GM19324 (cell line): Measurements from ENCODE around the gene SREBF1.

Experiments
- ATAC-seq: cut with Tn5 transposase; IDR thresholded peaks from one replicate; pipeline ENCODE4 v1.9.1; 2021; ENCODE audit warnings: mild to moderate bottlenecking, moderate library complexity; ENCODE audit not compliant: unreplicated experiment, low FRiP score

Gene SREBF1

GRCh38 chr17:17842111-17842876, 5.5 kb upstream of the SREBF1 start:
- no peak for ATAC-seq

GRCh38 chr17:17841601-17842025, 4.8 kb upstream of the SREBF1 start:
- no peak for ATAC-seq

GRCh38 chr17:17840751-17841591, 4.2 kb upstream of the SREBF1 start:
- no peak for ATAC-seq

- ATAC-seq: peak; percentile 68
Measured at GRCh38 chr17:17839791-17840707, 3.3 kb upstream of the SREBF1 start.

GRCh38 chr17:17837966-17838962, 1.5 kb upstream of the SREBF1 start:
- no peak for ATAC-seq

GRCh38 chr17:17837380-17837821, 615 bp upstream of the SREBF1 start:
- no peak for ATAC-seq

GRCh38 chr17:17836250-17836817, 452 bp downstream of the SREBF1 start:
- ATAC-seq: peak; percentile 75

- ATAC-seq: no peak
Measured at GRCh38 chr17:17835415-17836249, 1.2 kb downstream of the SREBF1 start.

- ATAC-seq: no peak
Measured at GRCh38 chr17:17834974-17835373, 1.8 kb downstream of the SREBF1 start.

- ATAC-seq: no peak
Measured at GRCh38 chr17:17833658-17834357, 3.0 kb downstream of the SREBF1 start.

- no peak for ATAC-seq
Measured at GRCh38 chr17:17832032-17832363, 4.8 kb downstream of the SREBF1 start.

- no peak for ATAC-seq
Measured at GRCh38 chr17:17831208-17832031, 5.4 kb downstream of the SREBF1 start.

GRCh38 chr17:17830740-17831207, 6.0 kb downstream of the SREBF1 start:
- no peak for ATAC-seq

GRCh38 chr17:17830269-17830567, 6.6 kb downstream of the SREBF1 start:
- no peak for ATAC-seq

GRCh38 chr17:17827826-17828621, 8.8 kb downstream of the SREBF1 start:
- no peak for ATAC-seq
